ENCODE data around the gene ENPP3. TPM values are rescaled to one million over a fixed set of nuclear protein-coding genes. Genes with fewer than 3 reads are reported as not detected.

The ENPP3 gene
- polyA plus RNA-seq, 3 donors, result not detected

GRCh38 chr6:131784561-131784960 lies 147.5 kb downstream of the ENPP3 start:
- Histone ChIP-seq H2AFZ (ENCODE audit: insufficient read depth, low read depth, low read length, poor library complexity, severe bottlenecking) (no peak overlapping the region), H3K4me2 (replicated peaks; ENCODE audit: extremely low read depth, low read length, poor library complexity, severe bottlenecking) (no peak overlapping the region), H3K9ac (ENCODE audit: insufficient read depth, low read length, poor library complexity, severe bottlenecking) (no peak overlapping the region), H3K36me3 (replicated peaks in 1 of 2; ENCODE audit: control insufficient read depth in 1 of 2, insufficient read depth in 2 of 2, low read length in 2 of 2) (no peaks in the 10 kb centered on the region), H3K4me3 (replicated peaks in 1 of 3; ENCODE audit: low read depth in 2 of 3, low read length in 3 of 3) (no peak overlapping the region), H3K4me1 (ENCODE audit: control insufficient read depth in 1 of 2, insufficient read depth in 2 of 2, low read length in 2 of 2) (no peaks in the 10 kb centered on the region), H3K79me2 (ENCODE audit: insufficient read depth, low read length) (no peaks in the 10 kb centered on the region), H3K9me3 (replicated peaks in 1 of 2; ENCODE audit: control insufficient read depth in 1 of 2, insufficient read depth in 1 of 2, low read length in 2 of 2) (peaks cover 0 to 6% of the 10 kb centered on the region in 2 donors), H3K27me3 (ENCODE audit: control insufficient read depth in 2 of 2, insufficient read depth in 2 of 2, low read length in 2 of 2) (no peaks in the 10 kb centered on the region), H4K20me1 (ENCODE audit: insufficient read depth, low read length) (no peaks in the 10 kb centered on the region), H3K27ac (ENCODE audit: low read depth in 1 of 2, low read length in 2 of 2) (no peak overlapping the region)
- H3K36me3 Mint-ChIP-seq, result no peaks in the 10 kb centered on the region
- no peak overlapping the region for H3K4me3 Mint-ChIP-seq
- H3K27me3 Mint-ChIP-seq (ENCODE audit: low read depth in 3 of 3), result peaks cover 3 to 4% (median 3%) of the 10 kb centered on the region in 3 donors
- no peaks in the 10 kb centered on the region for H3K4me1 Mint-ChIP-seq
- intact Hi-C loops (cut with micrococcal nuclease), result no loop called here
- TF ChIP-seq CTCF (IDR thresholded peaks at IDR 0.05), result no peak
- peaks cover 0 to 13% (median 6%) of the 10 kb centered on the region in 7 donors for H3K9me3 Mint-ChIP-seq
- no peak overlapping the region for H3K27ac Mint-ChIP-seq
- DNase-seq, result no peak
- WGBS (ENCODE audit: insufficient coverage), result no CpG with 5 or more reads among the region's 1 CpG

GRCh38 chr6:131787079-131787478 lies 150.0 kb downstream of the ENPP3 start:
- Histone ChIP-seq H3K4me1 (ENCODE audit: control insufficient read depth in 1 of 2, insufficient read depth in 2 of 2, low read length in 2 of 2) (no peaks in the 10 kb centered on the region), H3K9ac (ENCODE audit: insufficient read depth, low read length, poor library complexity, severe bottlenecking) (no peak overlapping the region), H3K4me2 (replicated peaks; ENCODE audit: extremely low read depth, low read length, poor library complexity, severe bottlenecking) (no peak overlapping the region), H4K20me1 (ENCODE audit: insufficient read depth, low read length) (no peaks in the 10 kb centered on the region), H3K27ac (ENCODE audit: low read depth in 1 of 2, low read length in 2 of 2) (no peak overlapping the region), H3K79me2 (ENCODE audit: insufficient read depth, low read length) (no peaks in the 10 kb centered on the region), H3K36me3 (replicated peaks in 1 of 2; ENCODE audit: control insufficient read depth in 1 of 2, insufficient read depth in 2 of 2, low read length in 2 of 2) (no peaks in the 10 kb centered on the region), H3K9me3 (replicated peaks in 1 of 2; ENCODE audit: control insufficient read depth in 1 of 2, insufficient read depth in 1 of 2, low read length in 2 of 2) (peaks cover 0 to 6% of the 10 kb centered on the region in 2 donors), H3K27me3 (ENCODE audit: control insufficient read depth in 2 of 2, insufficient read depth in 2 of 2, low read length in 2 of 2) (no peaks in the 10 kb centered on the region), H3K4me3 (replicated peaks in 1 of 3; ENCODE audit: low read depth in 2 of 3, low read length in 3 of 3) (no peak overlapping the region), H2AFZ (ENCODE audit: insufficient read depth, low read depth, low read length, poor library complexity, severe bottlenecking) (no peak overlapping the region)
- Mint-ChIP-seq H3K4me3 (no peak overlapping the region), H3K36me3 (no peaks in the 10 kb centered on the region), H3K27ac (no peak overlapping the region), H3K9me3 (peaks cover 0 to 12% (median 5%) of the 10 kb centered on the region in 7 donors), H3K27me3 (ENCODE audit: low read depth in 3 of 3) (peaks cover 3 to 4% (median 3%) of the 10 kb centered on the region in 3 donors), H3K4me1 (no peaks in the 10 kb centered on the region)
- TF ChIP-seq CTCF (IDR thresholded peaks at IDR 0.05), result no peak
- no peak for DNase-seq
- intact Hi-C loops (cut with micrococcal nuclease), result no loop called here

All from CD14-positive monocyte (primary cell).